Endothelial cell of umbilical vein (primary cell): ENCODE measurements around the gene SOX2. TPM values are rescaled to one million over a fixed set of nuclear protein-coding genes. Genes with fewer than 3 reads are reported as not detected.

Experiments
- BruUV-seq: library from RNA; stranded (reverse); fragments of 400-500 nt; replicated peaks from 2 replicates; lab custom pipeline; 2021; lab: Mats Ljungman, UMichigan
- CTCF ChIA-PET: fragments of 300-600, 350-600 bp; sonication (Branson Sonifier 250); formaldehyde crosslinking; loops from one replicate; lab custom pipeline; 2021; ENCODE audit warnings: antibody characterized with exemption, inconsistent platforms; lab: Charles Lee
- POLR2A ChIA-PET: fragments of 300-600, 350-600 bp; sonication (Branson Sonifier 250); formaldehyde crosslinking; loops from one replicate; lab custom pipeline; 2021; ENCODE audit warnings: antibody characterized with exemption, inconsistent platforms; lab: Charles Lee
- DNase-seq: peaks from one replicate; pipeline ENCODE4 v3.0.0-alpha.2; 2011; ENCODE audit warnings: low read depth, low spot score
- FAIRE-seq: peaks from 2 replicates; lab custom pipeline; 2011; peaks lifted over from hg19 to GRCh38; lab: Jason Lieb, UNC
- H2AFZ ChIP-seq: 2 replicates; pipeline ENCODE4 v1.6.0; 2012; ENCODE audit warnings: low read depth, low read length, control low read depth, inconsistent platforms
- H3K27ac ChIP-seq: 2 replicates; pipeline ENCODE4 v1.5.1; 2011; ENCODE audit warnings: low read depth, mild to moderate bottlenecking, control low read depth, low read length, moderate library complexity; ENCODE audit not compliant: insufficient read depth
- H3K27me3 ChIP-seq, 2 experiments: 2 replicates each; pipeline versions ENCODE4 v1.6.0 to v1.6.1; 2011; ENCODE audit warnings: low read length in 2 of 2, mixed read lengths in 1 of 2; ENCODE audit not compliant: control insufficient read depth in 2 of 2, insufficient read depth in 2 of 2
- H3K36me3 ChIP-seq, 2 experiments: 2 replicates in 1 of 2; 3 replicates in 1 of 2; pipeline ENCODE4 v1.5.1; 2011; ENCODE audit warnings: low read length in 2 of 2, mild to moderate bottlenecking in 1 of 2, moderate library complexity in 1 of 2; ENCODE audit not compliant: control insufficient read depth in 2 of 2, insufficient read depth in 2 of 2; ENCODE audit errors: extremely low read depth in 1 of 2
- H3K4me1 ChIP-seq: 3 replicates; pipeline ENCODE4 v1.5.1; 2011; ENCODE audit warnings: mild to moderate bottlenecking, low read length; ENCODE audit not compliant: control insufficient read depth, insufficient read depth; ENCODE audit errors: extremely low read depth
- H3K4me2 ChIP-seq: 2 replicates; pipeline ENCODE4 v1.6.1; 2011; ENCODE audit warnings: low read length, control low read depth, mixed read lengths; ENCODE audit not compliant: insufficient read depth
- H3K4me3 ChIP-seq, 3 experiments: fragments of 200-600 bp in 1 of 3; sonication (generic), shearing (Covaris generic) in 1 of 3; replicated peaks in 1 of 3; 2 replicates each; pipeline ENCODE4 v1.5.1; 2011 to 2016; ENCODE audit warnings: control low read depth in 3 of 3, low read length in 3 of 3, mild to moderate bottlenecking in 2 of 3, inconsistent platforms in 1 of 3, low read depth in 1 of 3, moderate library complexity in 1 of 3; ENCODE audit not compliant: insufficient read depth in 1 of 3
- H3K79me2 ChIP-seq: 2 replicates; pipeline ENCODE4 v1.6.0; 2012; ENCODE audit warnings: low read length, inconsistent platforms; ENCODE audit not compliant: control insufficient read depth, insufficient read depth
- H3K9ac ChIP-seq: replicated peaks from 2 replicates; pipeline ENCODE3; 2011; ENCODE audit warnings: low read length, control low read depth; ENCODE audit not compliant: insufficient read depth; ENCODE audit errors: extremely low read depth
- H3K9me1 ChIP-seq: replicated peaks from 3 replicates; pipeline ENCODE4 v1.6.0; 2011; ENCODE audit warnings: mild to moderate bottlenecking, low read length; ENCODE audit not compliant: control insufficient read depth, insufficient read depth; ENCODE audit errors: extremely low read depth
- H3K9me3 ChIP-seq: replicated peaks from 2 replicates; pipeline ENCODE4 v1.5.1; 2012; ENCODE audit warnings: low read length, inconsistent platforms; ENCODE audit not compliant: control insufficient read depth, insufficient read depth
- H4K20me1 ChIP-seq: replicated peaks from 2 replicates; pipeline ENCODE3; 2011; ENCODE audit warnings: mild to moderate bottlenecking, low read length; ENCODE audit not compliant: control insufficient read depth, insufficient read depth; ENCODE audit errors: extremely low read depth
- CTCF ChIP-seq, 2 donors: IDR thresholded peaks; 1 replicate in 1 of 2; 2 replicates in 1 of 2; pipeline ENCODE4 v1.5.1; 2011; ENCODE audit warnings: low read length in 2 of 2, mild to moderate bottlenecking in 2 of 2, moderate library complexity in 2 of 2, control low read depth in 1 of 2, inconsistent platforms in 1 of 2, low read depth in 1 of 2; ENCODE audit not compliant: insufficient read depth in 1 of 2; ENCODE audit errors: extremely low read depth in 1 of 2
- EZH2 ChIP-seq: IDR thresholded peaks from 2 replicates; pipeline ENCODE4 v1.6.1; 2012; ENCODE audit warnings: borderline replicate concordance, low read depth, mild to moderate bottlenecking, moderate library complexity, low read length, inconsistent platforms; ENCODE audit not compliant: severe bottlenecking
- FOS ChIP-seq: IDR thresholded peaks from 2 replicates; pipeline ENCODE4 v1.6.1; 2011; ENCODE audit warnings: mild to moderate bottlenecking, low read length, moderate library complexity, borderline replicate concordance; ENCODE audit not compliant: insufficient read depth
- GATA2 ChIP-seq: IDR thresholded peaks from 2 replicates; pipeline ENCODE4 v1.7.0; 2011; ENCODE audit warnings: low read depth, mild to moderate bottlenecking, moderate library complexity, mixed read lengths, low read length; ENCODE audit not compliant: insufficient read length, insufficient read depth
- JUN ChIP-seq: IDR thresholded peaks from 2 replicates; pipeline ENCODE4 v1.6.1; 2011; ENCODE audit warnings: borderline replicate concordance, low read depth; ENCODE audit not compliant: insufficient read length, insufficient read depth
- MAX ChIP-seq: IDR thresholded peaks from 2 replicates; pipeline ENCODE4 v1.6.1; 2011; ENCODE audit not compliant: insufficient read depth, insufficient read length
- MYC ChIP-seq: IDR thresholded peaks from one replicate; pipeline ENCODE4 v1.6.1; 2011; ENCODE audit warnings: mild to moderate bottlenecking, low read depth, low read length
- POLR2A ChIP-seq: IDR thresholded peaks from 2 replicates; pipeline ENCODE4 v1.6.1; 2012; ENCODE audit warnings: low read depth, mild to moderate bottlenecking, control low read depth, low read length
- dilution Hi-C: fragments of 300-500 bp; cut with MboI; formaldehyde crosslinking; loops from one replicate; pipeline ENCODE4 v1.15.0; 2019; ENCODE audit warnings: low sequenced_read_pairs; ENCODE audit not compliant: extremely low pct_ligation_motif_present
- intact Hi-C: fragments of 100-400 bp; cut with micrococcal nuclease; formaldehyde crosslinking; loops from one replicate; pipeline ENCODE4 v1.10.0; 2022
- polyA plus RNA-seq, 4 experiments: library from polyadenylated mRNA; depleted of rRNA in 3 of 4; stranded (reverse) in 3 of 4; unstranded in 1 of 4; fragments of >200 nt; gene quantifications; 2 replicates each; pipeline versions ENCODE4 v1.2.1 to v1.2.3, GENCODE V29; 2011 to 2012; ENCODE audit warnings: missing spikeins in 1 of 4
- total RNA-seq: library from RNA; stranded (reverse); gene quantifications from 2 replicates; pipeline ENCODE4 v1.2.3, GENCODE V29; 2021

Gene SOX2
- total and polyA plus RNA-seq, 2 donors (not counting 3 experiments of a cell fraction or from before 2014, with no cell fraction given): 0.13 to 0.23 TPM

- dilution Hi-C loops: no loop called here
- Histone ChIP-seq H3K36me3 (no peaks in the 10 kb centered on the region), H3K9me1 (no peaks in the 10 kb centered on the region), H3K9ac (no peak overlapping the region), H3K9me3 (no peaks in the 10 kb centered on the region), H3K4me1 (no peaks in the 10 kb centered on the region), H3K27ac (no peak overlapping the region), H3K79me2 (no peaks in the 10 kb centered on the region), H4K20me1 (no peaks in the 10 kb centered on the region), H3K4me3 (peak overlapping the region; percentile 38 to 80 (median 80)), H2AFZ (peak overlapping the region; percentile 60), H3K4me2 (peak overlapping the region; percentile 87), H3K27me3 (peaks cover 13 to 14% of the 10 kb centered on the region in 2 experiments)
- intact Hi-C loops: loop anchor here (10.0 kb wide), 1 partner anchor 727 kb away; the partner anchor contains the start of gene DNAJC19
- FAIRE-seq (no peak), DNase-seq (peak; percentile 24)
- ChIA-PET CTCF (interaction anchor here (1.8 to 3.6 kb wide), 3 partner anchors 11 to 971 kb away, joined by 4 to 23 read pairs (median 10); no protein-coding TSS in a partner anchor), POLR2A (no interaction called here)
- TF ChIP-seq MAX (no peak), CTCF (IDR thresholded peaks at IDR 0.05; ENCODE audit: extremely low read depth in 1 of 2, insufficient read depth in 1 of 2, low read depth in 1 of 2, low read length in 2 of 2) (no peak), GATA2 (no peak), MYC (no peak), POLR2A (no peak), EZH2 (no peak), JUN (no peak), FOS (no peak)
- no TSS peak for BruUV-seq
These were observed 464 bp downstream of the SOX2 start for GRCh38 chr3:181712226-181712552.
